Measurements from ENCODE around the gene DNHD1. TPM values are rescaled to one million over a fixed set of nuclear protein-coding genes. Genes with fewer than 3 reads are reported as not detected.

The DNHD1 gene
- polyA plus RNA-seq, 3 donors, result 0.24 to 21.0 (median 0.59) TPM

GRCh38 chr11:6529266-6529665 lies 32.2 kb downstream of the DNHD1 start:
- intact Hi-C loops (cut with micrococcal nuclease), result no loop called here
- Histone ChIP-seq H4K20me1 (ENCODE audit: insufficient read depth, low read length) (no peaks in the 10 kb centered on the region), H3K9ac (ENCODE audit: insufficient read depth, low read length, poor library complexity, severe bottlenecking) (no peak overlapping the region), H3K27ac (ENCODE audit: low read depth in 1 of 2, low read length in 2 of 2) (no peak overlapping the region), H3K27me3 (ENCODE audit: control insufficient read depth in 2 of 2, insufficient read depth in 2 of 2, low read length in 2 of 2) (no peaks in the 10 kb centered on the region), H3K79me2 (ENCODE audit: insufficient read depth, low read length) (no peaks in the 10 kb centered on the region), H3K4me2 (replicated peaks; ENCODE audit: extremely low read depth, low read length, poor library complexity, severe bottlenecking) (no peak overlapping the region), H3K4me1 (ENCODE audit: control insufficient read depth in 1 of 2, insufficient read depth in 2 of 2, low read length in 2 of 2) (no peaks in the 10 kb centered on the region), H3K36me3 (replicated peaks in 1 of 2; ENCODE audit: control insufficient read depth in 1 of 2, insufficient read depth in 2 of 2, low read length in 2 of 2) (peaks cover 10 to 34% of the 10 kb centered on the region in 2 donors), H3K4me3 (replicated peaks in 1 of 3; ENCODE audit: low read depth in 2 of 3, low read length in 3 of 3) (no peak overlapping the region), H2AFZ (ENCODE audit: insufficient read depth, low read depth, low read length, poor library complexity, severe bottlenecking) (no peak overlapping the region), H3K9me3 (replicated peaks in 1 of 2; ENCODE audit: control insufficient read depth in 1 of 2, insufficient read depth in 1 of 2, low read length in 2 of 2) (no peaks in the 10 kb centered on the region)
- Mint-ChIP-seq H3K9me3 (no peaks in the 10 kb centered on the region), H3K27ac (no peak overlapping the region), H3K36me3 (peaks cover 29 to 31% of the 10 kb centered on the region in 2 donors), H3K4me3 (no peak overlapping the region), H3K4me1 (peaks cover 7% of the 10 kb centered on the region), H3K27me3 (ENCODE audit: low read depth in 3 of 3) (no peaks in the 10 kb centered on the region)
- WGBS (ENCODE audit: insufficient coverage), result 100% methylated on average over 1 of the region's 2 CpGs
- no peak for TF ChIP-seq CTCF (IDR thresholded peaks at IDR 0.05)
- no peak for DNase-seq

DNA sequence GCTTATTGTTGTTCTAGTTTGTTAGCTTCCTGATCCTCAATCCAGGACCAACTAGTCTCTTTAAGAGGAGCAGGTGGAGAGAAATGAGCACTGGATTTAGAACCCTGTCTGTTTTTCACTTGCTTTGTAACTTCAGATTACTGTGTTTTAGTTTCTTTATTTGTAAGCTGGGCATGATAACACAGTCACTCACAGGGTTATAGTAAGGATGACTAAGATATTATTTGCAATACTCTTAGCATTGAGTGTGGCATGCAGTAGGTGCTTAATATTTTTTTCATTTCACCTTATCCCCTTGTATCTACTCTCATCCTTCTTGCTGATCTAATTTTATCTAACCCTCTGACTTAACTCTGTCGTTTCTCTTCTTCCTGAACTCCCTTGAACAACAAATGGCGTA lies 33.8 kb downstream of the DNHD1 start:
- H3K4me1 ChIP-seq (ENCODE audit: control insufficient read depth in 1 of 2, insufficient read depth in 2 of 2, low read length in 2 of 2), result no peaks in the 10 kb centered on the region
- H3K36me3 ChIP-seq (replicated peaks in 1 of 2; ENCODE audit: control insufficient read depth in 1 of 2, insufficient read depth in 2 of 2, low read length in 2 of 2), result peaks cover 10 to 40% of the 10 kb centered on the region in 2 donors
- no peak overlapping the region for H2AFZ ChIP-seq (ENCODE audit: insufficient read depth, low read depth, low read length, poor library complexity, severe bottlenecking)
- H3K4me2 ChIP-seq (replicated peaks; ENCODE audit: extremely low read depth, low read length, poor library complexity, severe bottlenecking), result no peak overlapping the region
- Mint-ChIP-seq H3K9me3 (no peaks in the 10 kb centered on the region), H3K4me1 (peaks cover 7% of the 10 kb centered on the region), H3K27me3 (ENCODE audit: low read depth in 3 of 3) (no peaks in the 10 kb centered on the region), H3K4me3 (no peak overlapping the region), H3K36me3 (peaks cover 33 to 34% of the 10 kb centered on the region in 2 donors), H3K27ac (no peak overlapping the region)
- intact Hi-C loops (cut with micrococcal nuclease), result loop anchor here (5.0 to 10.0 kb wide), 2 partner anchors 154 to 176 kb away; partner anchors contain the start of gene MRPL17 (in 1 of the 2)
- H4K20me1 ChIP-seq (ENCODE audit: insufficient read depth, low read length), result no peaks in the 10 kb centered on the region
- no peak for DNase-seq
- no peaks in the 10 kb centered on the region for H3K9me3 ChIP-seq (replicated peaks in 1 of 2; ENCODE audit: control insufficient read depth in 1 of 2, insufficient read depth in 1 of 2, low read length in 2 of 2)
- H3K27me3 ChIP-seq (ENCODE audit: control insufficient read depth in 2 of 2, insufficient read depth in 2 of 2, low read length in 2 of 2), result no peaks in the 10 kb centered on the region
- H3K27ac ChIP-seq (ENCODE audit: low read depth in 1 of 2, low read length in 2 of 2), result no peak overlapping the region
- no peak overlapping the region for H3K9ac ChIP-seq (ENCODE audit: insufficient read depth, low read length, poor library complexity, severe bottlenecking)
- no peaks in the 10 kb centered on the region for H3K79me2 ChIP-seq (ENCODE audit: insufficient read depth, low read length)
- 83% methylated on average over 2 of the region's 2 CpGs for WGBS (ENCODE audit: insufficient coverage)
- no peak overlapping the region for H3K4me3 ChIP-seq (replicated peaks in 1 of 3; ENCODE audit: low read depth in 2 of 3, low read length in 3 of 3)
- TF ChIP-seq CTCF (IDR thresholded peaks at IDR 0.05), result no peak
